IMR-90 (cell line): ENCODE data around the gene KANSL3. TPM values are rescaled to one million over a fixed set of nuclear protein-coding genes. Genes with fewer than 3 reads are reported as not detected.
A peak's percentile ranks its signal among the peaks of the same experiment; 100 is the strongest.

ENCODE experiments used
- ATAC-seq: fragments of 200-7000 bp; cut with Tn5 transposase; 2 replicates; pipeline ENCODE4 v1.9.1; 2020; ENCODE audit warnings: low read depth, mild to moderate bottlenecking, moderate library complexity
- BruUV-seq: library from RNA; stranded (reverse); fragments of 400-500 nt; replicated peaks from 2 replicates; lab custom pipeline; 2021; lab: Mats Ljungman, UMichigan
- CTCF ChIA-PET: fragments of 300-600 bp; formaldehyde crosslinking; extraction: SDS; loops from one replicate; lab custom pipeline; 2021; ENCODE audit warnings: antibody characterized with exemption; lab: Yijun Ruan, JAX
- POLR2A ChIA-PET: fragments of 300-600 bp; sonication (Branson Sonifier 250); formaldehyde crosslinking; loops from one replicate; lab custom pipeline; 2022; ENCODE audit warnings: antibody characterized with exemption; ENCODE audit not compliant: unreplicated experiment; lab: Charles Lee
- DNase-seq: peaks from one replicate; pipeline ENCODE4 v3.0.0; 2013
- H2AFZ ChIP-seq: replicated peaks from 2 replicates; pipeline ENCODE3; 2013; ENCODE audit warnings: low read length, mild to moderate bottlenecking; ENCODE audit not compliant: poor library complexity
- H2AK5ac ChIP-seq: 2 replicates; pipeline ENCODE4 v1.6.1; 2013; ENCODE audit warnings: low read depth, low read length, inconsistent platforms
- H2AK9ac ChIP-seq: replicated peaks from 2 replicates; pipeline ENCODE3; 2013; ENCODE audit warnings: mild to moderate bottlenecking, low read depth, low read length, moderate library complexity; ENCODE audit not compliant: poor library complexity
- H2BK120ac ChIP-seq: 2 replicates; pipeline ENCODE4 v1.6.1; 2013; ENCODE audit warnings: low read depth, low read length, inconsistent platforms
- H2BK15ac ChIP-seq: 3 replicates; pipeline ENCODE4 v1.6.1; 2013; ENCODE audit warnings: low read depth, low read length, inconsistent platforms
- H2BK20ac ChIP-seq: 2 replicates; pipeline ENCODE4 v1.6.1; 2013; ENCODE audit warnings: low read depth, mild to moderate bottlenecking, inconsistent platforms, low read length, moderate library complexity
- H2BK5ac ChIP-seq: 2 replicates; pipeline ENCODE4 v1.6.1; 2013; ENCODE audit warnings: mild to moderate bottlenecking, low read depth, low read length, inconsistent platforms; ENCODE audit not compliant: poor library complexity, severe bottlenecking
- H3K14ac ChIP-seq: replicated peaks from 2 replicates; pipeline ENCODE4 v1.6.1; 2013; ENCODE audit warnings: low read depth, low read length, inconsistent platforms
- H3K18ac ChIP-seq: 2 replicates; pipeline ENCODE4 v1.6.1; 2013; ENCODE audit warnings: low read depth, low read length, control low read depth
- H3K23ac ChIP-seq: 2 replicates; pipeline ENCODE4 v1.6.1; 2013; ENCODE audit warnings: low read depth, low read length, inconsistent platforms
- H3K27ac ChIP-seq: 2 replicates; pipeline ENCODE4 v1.5.1; 2013; ENCODE audit warnings: mild to moderate bottlenecking, control low read depth, low read length; ENCODE audit not compliant: insufficient read depth
- H3K27me3 ChIP-seq: 2 replicates; pipeline ENCODE4 v1.6.1; 2013; ENCODE audit warnings: low read length; ENCODE audit not compliant: control insufficient read depth, insufficient read depth
- H3K36me3 ChIP-seq: 2 replicates; pipeline ENCODE4 v1.6.1; 2013; ENCODE audit warnings: low read length, mixed read lengths; ENCODE audit not compliant: control insufficient read depth, insufficient read depth
- H3K4ac ChIP-seq: 2 replicates; pipeline ENCODE4 v1.6.1; 2013; ENCODE audit warnings: low read depth, low read length, inconsistent platforms
- H3K4me1 ChIP-seq: 2 replicates; pipeline ENCODE4 v1.6.1; 2013; ENCODE audit warnings: low read length, mixed read lengths; ENCODE audit not compliant: control insufficient read depth, insufficient read depth
- H3K4me2 ChIP-seq: 2 replicates; pipeline ENCODE4 v1.6.1; 2013; ENCODE audit warnings: low read depth, mild to moderate bottlenecking, control low read depth, low read length, moderate library complexity
- H3K4me3 ChIP-seq: 2 replicates; pipeline ENCODE4 v1.5.1; 2013; ENCODE audit warnings: low read depth, mild to moderate bottlenecking, control low read depth, low read length, moderate library complexity; ENCODE audit not compliant: insufficient read depth
- H3K56ac ChIP-seq: 2 replicates; pipeline ENCODE4 v1.6.1; 2013; ENCODE audit warnings: low read length, inconsistent platforms; ENCODE audit not compliant: insufficient read depth; ENCODE audit errors: extremely low read depth
- H3K79me1 ChIP-seq, 2 experiments: 2 replicates each; pipeline ENCODE4 v1.6.1; 2013; ENCODE audit warnings: low read length in 2 of 2, inconsistent platforms in 1 of 2, low read depth in 1 of 2
- H3K9ac ChIP-seq: 2 replicates; pipeline ENCODE4 v1.6.1; 2013; ENCODE audit warnings: low read depth, low read length, control low read depth
- H3K9me1 ChIP-seq: 2 replicates; pipeline ENCODE4 v1.6.1; 2013; ENCODE audit warnings: low read length, inconsistent platforms; ENCODE audit not compliant: insufficient read depth
- H3K9me3 ChIP-seq: 2 replicates; pipeline ENCODE4 v1.6.1; 2013; ENCODE audit warnings: low read length; ENCODE audit not compliant: control insufficient read depth, insufficient read depth
- H4K20me1 ChIP-seq: 2 replicates; pipeline ENCODE4 v1.6.1; 2013; ENCODE audit warnings: low read length, inconsistent platforms; ENCODE audit not compliant: insufficient read depth
- H4K5ac ChIP-seq: 2 replicates; pipeline ENCODE4 v1.6.1; 2013; ENCODE audit warnings: mild to moderate bottlenecking, low read depth, low read length, control low read depth
- H4K8ac ChIP-seq, 2 experiments: 2 replicates each; pipeline ENCODE4 v1.6.1; 2013; ENCODE audit warnings: low read depth in 2 of 2, low read length in 2 of 2, control low read depth in 1 of 2, inconsistent platforms in 1 of 2
- H4K91ac ChIP-seq: 2 replicates; pipeline ENCODE4 v1.6.1; 2013; ENCODE audit warnings: low read depth, low read length, inconsistent platforms; ENCODE audit not compliant: insufficient read depth
- BHLHE40 ChIP-seq: fragments of 150-350 bp; IDR thresholded peaks from 2 replicates; pipeline ENCODE4 v1.6.1; 2016; ENCODE audit warnings: mild to moderate bottlenecking, low read depth, low read length
- FOS ChIP-seq: fragments of 150-350 bp; IDR thresholded peaks from 2 replicates; pipeline ENCODE4 v1.6.1; 2016; ENCODE audit warnings: low read depth, low read length
- RCOR1 ChIP-seq: IDR thresholded peaks from 2 replicates; pipeline ENCODE4 v1.6.1; 2012; ENCODE audit warnings: mild to moderate bottlenecking, low read length, improper control_type of control experiment; ENCODE audit not compliant: insufficient replicate concordance
- SMC3 ChIP-seq: fragments of 150-350 bp; IDR thresholded peaks from 2 replicates; pipeline ENCODE4 v1.6.1; 2016; ENCODE audit warnings: low read depth, mild to moderate bottlenecking, antibody characterized with exemption, low read length, moderate library complexity
- WGBS, 2 experiments: methylation state at CpG; one replicate each; pipeline versions ENCODE4 v1.1.5 to v1.1.7; 2013; ENCODE audit warnings: missing lambda C conversion rate in 2 of 2; ENCODE audit not compliant: insufficient read length in 1 of 2; ENCODE audit errors: extremely low coverage in 2 of 2; 5-methylcytosine and 5-hydroxymethylcytosine counted together
- dilution Hi-C: fragments of 300-500 bp; cut with HindIII; formaldehyde crosslinking; loops from one replicate; pipeline ENCODE4 v1.14.3; 2018; ENCODE audit warnings: low sequenced_read_pairs; ENCODE audit not compliant: unreplicated experiment
- in situ Hi-C: fragments of 300-500 bp; cut with MboI; formaldehyde crosslinking; loops from 3 replicates; pipeline ENCODE4 v1.14.3; 2019; ENCODE audit warnings: low sequenced_read_pairs, inconsistent platforms, mixed read lengths
- intact Hi-C: fragments of 100-400 bp; cut with micrococcal nuclease; formaldehyde crosslinking; loops from 2 replicates; pipeline ENCODE4 v1.10.0; 2022
- polyA plus RNA-seq, 3 experiments: library from polyadenylated mRNA; depleted of rRNA; stranded (reverse); fragments of >200 nt; gene quantifications; 2 replicates each; pipeline ENCODE4 v1.2.3, GENCODE V29; 2012; ENCODE audit warnings: low replicate concordance in 1 of 3
- total RNA-seq: library from RNA; depleted of rRNA; stranded (reverse); fragments of >200 nt; gene quantifications from 2 replicates; pipeline ENCODE4 v1.2.3, GENCODE V29; 2012
- TF ChIP-seq, protein P1 (sequence below): fragments of 150-350 bp; IDR thresholded peaks from 2 replicates; pipeline ENCODE4 v1.6.1; 2017; ENCODE audit warnings: mild to moderate bottlenecking, antibody characterized with exemption, low read length, low read depth
- TF ChIP-seq, protein P2 (sequence below): conservative IDR thresholded peaks from 2 replicates; pipeline ENCODE4 v1.5.1; 2012; ENCODE audit warnings: mild to moderate bottlenecking, low read depth, low read length, improper control_type of control experiment

KANSL3 gene
- total and polyA plus RNA-seq, 2 of the 4 experiments (the other 2 are of a cell fraction): 22.2 to 26.3 TPM

DNA sequence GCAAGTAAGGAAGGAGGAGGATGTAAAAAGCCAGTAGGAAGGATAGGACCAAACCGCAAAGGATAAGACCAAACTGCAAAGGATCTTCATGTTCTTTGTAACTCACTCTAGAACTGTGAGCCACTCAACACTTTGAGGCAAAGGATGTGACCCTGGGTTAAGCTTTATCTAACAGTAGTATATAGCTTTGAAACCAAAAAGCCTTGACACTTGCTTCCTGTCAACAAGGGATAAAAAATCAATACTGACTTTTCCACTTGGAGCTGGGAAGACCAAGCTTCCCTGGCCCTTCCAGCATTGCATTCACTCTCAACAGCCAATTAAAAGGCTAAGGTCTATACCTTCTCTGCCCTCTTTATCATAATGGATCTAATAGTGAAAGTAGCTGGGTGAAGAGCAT is 22.0 kb downstream of the KANSL3 start:
- Histone ChIP-seq H3K18ac (no peak overlapping the region), H3K4me3 (no peak overlapping the region), H3K9ac (no peak overlapping the region), H3K4me1 (peaks cover 4% of the 10 kb centered on the region; the same call in 1 of the 2 replicates), H2BK20ac (no peak overlapping the region), H2BK5ac (no peak overlapping the region), H2AK9ac (no peak overlapping the region), H3K27me3 (no peaks in the 10 kb centered on the region), H2AFZ (no peak overlapping the region), H2BK120ac (no peak overlapping the region), H3K4me2 (no peak overlapping the region), H3K4ac (no peak overlapping the region), H4K91ac (no peak overlapping the region), H3K56ac (no peak overlapping the region), H3K14ac (no peak overlapping the region), H3K9me1 (peaks cover 4% of the 10 kb centered on the region; the same call in 1 of the 2 replicates), H3K36me3 (peaks cover 35% of the 10 kb centered on the region), H3K23ac (peak overlapping the region; percentile 14; the same call in 1 of the 2 replicates), H3K79me1 (peaks cover 17 to 32% of the 10 kb centered on the region in 2 experiments), H4K8ac (no peak overlapping the region), H4K5ac (no peak overlapping the region), H2BK15ac (no peak overlapping the region), H4K20me1 (peaks cover 4% of the 10 kb centered on the region; the same call in 1 of the 2 replicates), H3K27ac (no peak overlapping the region), H3K9me3 (no peaks in the 10 kb centered on the region), H2AK5ac (no peak overlapping the region)
- in situ Hi-C loops (loop anchor here (25.0 kb wide), 1 partner anchor 346 kb away; no protein-coding TSS in a partner anchor), intact Hi-C loops (no loop called here), dilution Hi-C loops (no loop called here)
- DNase-seq (no peak), ATAC-seq (no peak)
- ChIA-PET CTCF (no interaction called here), POLR2A (no interaction called here)
- WGBS, 2 experiments: no CpG with 5 or more reads among the region's 1 CpG
- no TSS peak for BruUV-seq
- TF ChIP-seq, protein P1, sequence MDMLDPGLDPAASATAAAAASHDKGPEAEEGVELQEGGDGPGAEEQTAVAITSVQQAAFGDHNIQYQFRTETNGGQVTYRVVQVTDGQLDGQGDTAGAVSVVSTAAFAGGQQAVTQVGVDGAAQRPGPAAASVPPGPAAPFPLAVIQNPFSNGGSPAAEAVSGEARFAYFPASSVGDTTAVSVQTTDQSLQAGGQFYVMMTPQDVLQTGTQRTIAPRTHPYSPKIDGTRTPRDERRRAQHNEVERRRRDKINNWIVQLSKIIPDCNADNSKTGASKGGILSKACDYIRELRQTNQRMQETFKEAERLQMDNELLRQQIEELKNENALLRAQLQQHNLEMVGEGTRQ: no peak
- no peak for TF ChIP-seq RCOR1
- no peak for TF ChIP-seq FOS
- TF ChIP-seq SMC3: no peak
- TF ChIP-seq, protein P2, sequence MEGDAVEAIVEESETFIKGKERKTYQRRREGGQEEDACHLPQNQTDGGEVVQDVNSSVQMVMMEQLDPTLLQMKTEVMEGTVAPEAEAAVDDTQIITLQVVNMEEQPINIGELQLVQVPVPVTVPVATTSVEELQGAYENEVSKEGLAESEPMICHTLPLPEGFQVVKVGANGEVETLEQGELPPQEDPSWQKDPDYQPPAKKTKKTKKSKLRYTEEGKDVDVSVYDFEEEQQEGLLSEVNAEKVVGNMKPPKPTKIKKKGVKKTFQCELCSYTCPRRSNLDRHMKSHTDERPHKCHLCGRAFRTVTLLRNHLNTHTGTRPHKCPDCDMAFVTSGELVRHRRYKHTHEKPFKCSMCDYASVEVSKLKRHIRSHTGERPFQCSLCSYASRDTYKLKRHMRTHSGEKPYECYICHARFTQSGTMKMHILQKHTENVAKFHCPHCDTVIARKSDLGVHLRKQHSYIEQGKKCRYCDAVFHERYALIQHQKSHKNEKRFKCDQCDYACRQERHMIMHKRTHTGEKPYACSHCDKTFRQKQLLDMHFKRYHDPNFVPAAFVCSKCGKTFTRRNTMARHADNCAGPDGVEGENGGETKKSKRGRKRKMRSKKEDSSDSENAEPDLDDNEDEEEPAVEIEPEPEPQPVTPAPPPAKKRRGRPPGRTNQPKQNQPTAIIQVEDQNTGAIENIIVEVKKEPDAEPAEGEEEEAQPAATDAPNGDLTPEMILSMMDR: no peak
- no peak for TF ChIP-seq BHLHE40
